CD4-positive, alpha-beta T cell (primary cell): ENCODE results near the gene DES. TPM values are rescaled to one million over a fixed set of nuclear protein-coding genes. Genes with fewer than 3 reads are reported as not detected.

Source experiments
- ATAC-seq: fragments of 200-7000 bp; cut with Tn5 transposase; one replicate; pipeline ENCODE4 v1.10.0; 2022; ENCODE audit warnings: mild to moderate bottlenecking; ENCODE audit not compliant: poor library complexity
- CTCF ChIA-PET: fragments of 350-600 bp; sonication (Branson Sonifier 250); formaldehyde crosslinking; loops from one replicate; lab custom pipeline; 2021; ENCODE audit warnings: antibody characterized with exemption, inconsistent platforms; lab: Charles Lee
- POLR2A ChIA-PET: fragments of 350-600 bp; sonication (Branson Sonifier 250); formaldehyde crosslinking; loops from one replicate; lab custom pipeline; 2021; ENCODE audit warnings: antibody characterized with exemption, inconsistent platforms; lab: Charles Lee
- DNase-seq, 14 experiments: peaks; one replicate each; pipeline ENCODE4 v3.0.0-alpha.2; 2013 to 2020; ENCODE audit warnings: mixed read lengths in 2 of 14
- H3K27ac ChIP-seq, 2 donors: one replicate each; pipeline versions ENCODE4 v1.5.1 to v1.7.0; 2013; ENCODE audit warnings: low read length in 2 of 2, low read depth in 1 of 2, mild to moderate bottlenecking in 1 of 2
- H3K27me3 ChIP-seq, 2 experiments: 1 replicate in 1 of 2; 2 replicates in 1 of 2; pipeline versions ENCODE4 v1.6.1 to v1.7.0; 2013; ENCODE audit warnings: low read length in 2 of 2, control low read depth in 1 of 2, mild to moderate bottlenecking in 1 of 2, moderate library complexity in 1 of 2; ENCODE audit not compliant: insufficient read depth in 2 of 2, control insufficient read depth in 1 of 2
- H3K36me3 ChIP-seq: one replicate; pipeline ENCODE4 v1.6.1; 2013; ENCODE audit warnings: low read length, control low read depth; ENCODE audit not compliant: insufficient read depth
- H3K4me1 ChIP-seq: one replicate; pipeline ENCODE4 v1.6.1; 2013; ENCODE audit warnings: low read length, control low read depth; ENCODE audit not compliant: insufficient read depth
- H3K4me3 ChIP-seq: one replicate; pipeline ENCODE4 v1.5.1; 2013; ENCODE audit warnings: mild to moderate bottlenecking, low read length, moderate library complexity
- H3K9me3 ChIP-seq, 2 experiments: 1 replicate in 1 of 2; 2 replicates in 1 of 2; pipeline versions ENCODE4 v1.6.1 to v1.7.0; 2013; ENCODE audit warnings: low read length in 2 of 2, mild to moderate bottlenecking in 2 of 2, control low read depth in 1 of 2, moderate library complexity in 1 of 2; ENCODE audit not compliant: control insufficient read depth in 1 of 2, insufficient read depth in 1 of 2
- H3K27ac Mint-ChIP-seq: one replicate; pipeline ENCODE4 v1.8.0; 2020; ENCODE audit warnings: mixed read lengths
- H3K27me3 Mint-ChIP-seq: one replicate; pipeline ENCODE4 v1.8.0; 2021; ENCODE audit warnings: mixed read lengths
- H3K36me3 Mint-ChIP-seq: one replicate; pipeline ENCODE4 v1.8.0; 2021; ENCODE audit warnings: low read depth, mixed read lengths
- H3K4me1 Mint-ChIP-seq: one replicate; pipeline ENCODE4 v1.8.0; 2021; ENCODE audit warnings: low read depth, mixed read lengths
- H3K4me3 Mint-ChIP-seq: one replicate; pipeline ENCODE4 v1.8.0; 2020; ENCODE audit warnings: mild to moderate bottlenecking, mixed read lengths
- H3K9me3 Mint-ChIP-seq: one replicate; pipeline ENCODE4 v1.8.0; 2020; ENCODE audit warnings: mixed read lengths
- intact Hi-C, 2 experiments: fragments of 100-400 bp; cut with DNase I in 1 of 2; cut with micrococcal nuclease in 1 of 2; formaldehyde crosslinking; loops; one replicate each; pipeline versions ENCODE4 v1.15.1 to v1.9.0; 2023 to 2025; cut with DNase I, micrococcal nuclease
- total RNA-seq, 174 experiments: library from RNA in 2 of 174; stranded (reverse) in 2 of 174; gene quantifications; one replicate each; pipeline ENCODE4 v1.2.3 and lab custom pipeline; 2021 to 2026
- TF ChIP-seq, protein P1 (sequence below): fragments of 200-600 bp; IDR thresholded peaks from one replicate; pipeline ENCODE4 v1.8.0; 2022; ENCODE audit warnings: antibody characterized with exemption, mild to moderate bottlenecking

Gene DES
- total RNA-seq, 2 experiments from 2014 or later, result not detected

DNA sequence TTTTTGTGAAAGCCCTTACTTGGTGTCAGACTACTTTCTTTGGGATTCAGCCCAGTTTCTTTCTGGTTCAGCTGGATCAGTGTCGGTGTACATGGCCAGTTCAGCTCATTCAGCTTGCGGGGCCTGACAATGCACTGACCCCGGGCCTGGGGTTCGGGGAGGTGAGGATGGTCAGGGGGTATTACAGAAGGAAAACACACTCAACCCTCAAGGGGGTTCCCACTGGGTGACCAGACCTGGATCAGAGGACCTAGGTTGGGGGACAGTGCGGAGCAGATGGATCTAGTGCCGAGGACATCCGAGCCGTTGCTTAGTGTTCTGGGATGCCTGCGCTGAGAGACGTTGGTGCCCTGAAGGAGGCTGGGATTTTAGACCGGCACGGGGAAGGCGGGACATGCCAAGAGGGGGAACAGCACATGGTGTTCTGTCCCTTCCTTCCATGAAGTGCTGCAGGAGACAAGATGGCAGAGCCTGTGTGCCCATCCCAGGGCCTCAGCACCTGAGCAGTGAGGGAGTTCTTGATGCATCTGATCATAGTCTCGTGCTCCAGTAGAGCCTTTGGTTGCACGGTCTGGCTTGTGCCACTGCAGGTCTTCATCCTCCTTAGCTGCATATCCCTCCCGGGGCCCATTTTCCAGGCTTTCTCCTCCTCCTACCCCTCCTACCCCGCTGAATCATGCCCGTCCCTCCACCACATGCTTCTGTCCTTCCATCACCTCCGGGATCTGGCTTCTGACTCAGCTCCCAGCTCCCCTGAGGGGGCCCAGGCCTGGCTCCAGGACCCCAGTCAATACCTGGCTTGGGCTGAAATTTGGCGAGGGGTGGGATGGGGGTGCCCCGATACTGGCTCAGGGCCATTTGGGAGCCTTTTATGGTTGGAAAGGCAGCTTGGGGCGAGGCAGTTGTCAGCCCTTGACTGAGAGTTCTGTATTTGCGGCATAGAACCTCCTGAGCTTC lies 34.5 kb downstream of the DES start:
- Mint-ChIP-seq H3K9me3 (no peaks in the 10 kb centered on the region), H3K36me3 (no peaks in the 10 kb centered on the region), H3K27me3 (peaks cover 23% of the 10 kb centered on the region), H3K4me3 (no peak overlapping the region), H3K4me1 (peaks cover 2% of the 10 kb centered on the region), H3K27ac (no peak overlapping the region)
- peaks cover 16 to 23% of the 10 kb centered on the region in 2 experiments for H3K27me3 ChIP-seq
- ChIA-PET POLR2A (no interaction called here), CTCF (no interaction called here)
- no peaks in the 10 kb centered on the region for H3K4me1 ChIP-seq
- TF ChIP-seq, protein P1, sequence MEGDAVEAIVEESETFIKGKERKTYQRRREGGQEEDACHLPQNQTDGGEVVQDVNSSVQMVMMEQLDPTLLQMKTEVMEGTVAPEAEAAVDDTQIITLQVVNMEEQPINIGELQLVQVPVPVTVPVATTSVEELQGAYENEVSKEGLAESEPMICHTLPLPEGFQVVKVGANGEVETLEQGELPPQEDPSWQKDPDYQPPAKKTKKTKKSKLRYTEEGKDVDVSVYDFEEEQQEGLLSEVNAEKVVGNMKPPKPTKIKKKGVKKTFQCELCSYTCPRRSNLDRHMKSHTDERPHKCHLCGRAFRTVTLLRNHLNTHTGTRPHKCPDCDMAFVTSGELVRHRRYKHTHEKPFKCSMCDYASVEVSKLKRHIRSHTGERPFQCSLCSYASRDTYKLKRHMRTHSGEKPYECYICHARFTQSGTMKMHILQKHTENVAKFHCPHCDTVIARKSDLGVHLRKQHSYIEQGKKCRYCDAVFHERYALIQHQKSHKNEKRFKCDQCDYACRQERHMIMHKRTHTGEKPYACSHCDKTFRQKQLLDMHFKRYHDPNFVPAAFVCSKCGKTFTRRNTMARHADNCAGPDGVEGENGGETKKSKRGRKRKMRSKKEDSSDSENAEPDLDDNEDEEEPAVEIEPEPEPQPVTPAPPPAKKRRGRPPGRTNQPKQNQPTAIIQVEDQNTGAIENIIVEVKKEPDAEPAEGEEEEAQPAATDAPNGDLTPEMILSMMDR, result no peak
- no peak overlapping the region for H3K27ac ChIP-seq
- peaks cover 0 to 4% of the 10 kb centered on the region in 2 experiments for H3K9me3 ChIP-seq
- ATAC-seq, result no peak
- H3K4me3 ChIP-seq, result no peak overlapping the region
- DNase-seq, result no peak
- H3K36me3 ChIP-seq, result no peaks in the 10 kb centered on the region
- intact Hi-C loops, result no loop called here

DNA sequence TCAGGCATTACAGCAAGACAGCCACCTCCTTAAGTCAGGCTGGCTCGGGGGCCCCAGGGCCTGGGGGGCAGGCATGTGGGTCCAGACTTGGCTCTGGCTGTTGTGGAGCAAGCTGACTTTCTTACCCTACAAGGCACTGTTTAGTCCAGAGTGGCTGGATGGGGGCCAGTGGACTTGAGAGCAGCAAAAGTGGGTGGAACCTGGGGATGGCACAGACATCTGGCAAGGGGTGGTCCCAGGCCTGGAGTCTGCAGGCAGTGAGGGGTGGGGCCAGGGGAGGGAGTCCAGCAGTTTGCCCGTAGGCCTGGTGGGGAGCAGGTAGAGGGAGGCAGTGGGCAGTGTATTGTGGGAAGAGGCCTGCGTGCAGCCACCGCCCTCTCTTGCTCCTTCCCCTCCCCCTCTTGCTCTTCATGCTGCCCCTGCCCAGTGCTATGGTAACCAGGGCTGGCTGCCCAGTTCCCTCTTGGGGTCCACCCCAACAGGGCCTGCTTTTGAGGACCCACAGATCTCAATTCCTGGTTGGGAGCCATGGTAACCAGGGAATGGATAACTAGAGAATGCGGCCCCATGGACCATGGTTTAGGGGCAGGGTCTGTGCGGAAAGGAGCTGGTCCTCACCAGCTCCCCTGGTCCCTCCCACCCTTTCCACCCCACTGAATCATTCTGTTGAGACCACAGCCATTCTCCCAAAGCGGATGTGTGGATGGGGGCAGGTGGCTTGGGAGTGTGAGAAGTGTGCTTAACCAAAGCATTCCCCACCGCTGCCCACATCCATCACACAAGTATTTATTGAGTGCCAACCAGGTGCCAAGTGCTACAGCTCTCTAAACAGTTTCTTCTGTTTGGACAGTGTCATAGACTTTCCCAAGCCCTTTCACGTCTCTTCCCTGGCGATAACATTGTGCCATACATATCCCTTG lies 35.8 kb downstream of the DES start:
- ChIA-PET CTCF (no interaction called here), POLR2A (no interaction called here)
- Mint-ChIP-seq H3K9me3 (no peaks in the 10 kb centered on the region), H3K36me3 (no peaks in the 10 kb centered on the region), H3K4me3 (no peak overlapping the region), H3K27me3 (peaks cover 23% of the 10 kb centered on the region), H3K4me1 (peaks cover 6% of the 10 kb centered on the region), H3K27ac (no peak overlapping the region)
- no peak for DNase-seq
- Histone ChIP-seq H3K9me3 (peaks cover 0 to 4% of the 10 kb centered on the region in 2 experiments), H3K27ac (no peak overlapping the region), H3K36me3 (no peaks in the 10 kb centered on the region), H3K4me1 (peaks cover 3% of the 10 kb centered on the region), H3K4me3 (no peak overlapping the region), H3K27me3 (peaks cover 14 to 18% of the 10 kb centered on the region in 2 experiments)
- TF ChIP-seq, protein P1, result no peak
- ATAC-seq, result no peak
- intact Hi-C loops, result no loop called here

DNA sequence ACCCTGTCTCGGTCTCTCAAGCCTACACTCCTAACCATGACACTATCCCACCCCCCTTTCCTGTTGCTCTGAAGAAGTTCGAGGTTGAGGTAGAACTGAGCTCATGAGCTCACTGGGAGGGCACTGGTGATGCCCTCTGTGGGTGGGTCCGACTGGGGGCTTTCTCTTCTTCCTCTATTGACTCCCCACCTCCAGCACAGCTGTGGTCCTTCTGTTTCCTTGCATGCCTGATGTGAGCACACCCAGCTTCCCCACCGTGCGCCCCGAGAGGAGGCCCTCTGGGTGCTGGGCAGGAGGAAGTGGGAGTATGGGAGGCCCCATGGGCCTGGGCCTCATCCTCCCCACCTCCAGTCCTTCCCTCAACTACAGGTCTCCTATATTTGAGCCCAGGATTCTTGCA lies 37.4 kb downstream of the DES start:
- H3K27ac Mint-ChIP-seq, result no peak overlapping the region
- no peaks in the 10 kb centered on the region for H3K9me3 ChIP-seq
- H3K4me1 Mint-ChIP-seq, result peaks cover 6% of the 10 kb centered on the region
- H3K4me3 ChIP-seq, result no peak overlapping the region
- H3K4me1 ChIP-seq, result peaks cover 8% of the 10 kb centered on the region
- TF ChIP-seq, protein P1, result no peak
- H3K36me3 ChIP-seq, result no peaks in the 10 kb centered on the region
- H3K36me3 Mint-ChIP-seq, result no peaks in the 10 kb centered on the region
- H3K27me3 ChIP-seq, result peaks cover under 1 to 6% of the 10 kb centered on the region in 2 experiments
- intact Hi-C loops, result loop anchor here in 1 of 2 experiments (5.0 kb wide), 1 partner anchor 53 kb away; no protein-coding TSS in a partner anchor
- ChIA-PET POLR2A (no interaction called here), CTCF (interaction anchor here (1.1 kb wide), 1 partner anchor 74 kb away, joined by 3 read pairs; no protein-coding TSS in a partner anchor)
- no peaks in the 10 kb centered on the region for H3K9me3 Mint-ChIP-seq
- DNase-seq (no peak), ATAC-seq (no peak)
- peaks cover 9% of the 10 kb centered on the region for H3K27me3 Mint-ChIP-seq
- H3K27ac ChIP-seq, result no peak overlapping the region
- H3K4me3 Mint-ChIP-seq, result no peak overlapping the region
